Measurements from ENCODE around the gene NSUN2.

GRCh38 chr5:6611334-6612256 lies 21.2 kb downstream of the NSUN2 start:
- TF ChIP-seq, protein P1, sequence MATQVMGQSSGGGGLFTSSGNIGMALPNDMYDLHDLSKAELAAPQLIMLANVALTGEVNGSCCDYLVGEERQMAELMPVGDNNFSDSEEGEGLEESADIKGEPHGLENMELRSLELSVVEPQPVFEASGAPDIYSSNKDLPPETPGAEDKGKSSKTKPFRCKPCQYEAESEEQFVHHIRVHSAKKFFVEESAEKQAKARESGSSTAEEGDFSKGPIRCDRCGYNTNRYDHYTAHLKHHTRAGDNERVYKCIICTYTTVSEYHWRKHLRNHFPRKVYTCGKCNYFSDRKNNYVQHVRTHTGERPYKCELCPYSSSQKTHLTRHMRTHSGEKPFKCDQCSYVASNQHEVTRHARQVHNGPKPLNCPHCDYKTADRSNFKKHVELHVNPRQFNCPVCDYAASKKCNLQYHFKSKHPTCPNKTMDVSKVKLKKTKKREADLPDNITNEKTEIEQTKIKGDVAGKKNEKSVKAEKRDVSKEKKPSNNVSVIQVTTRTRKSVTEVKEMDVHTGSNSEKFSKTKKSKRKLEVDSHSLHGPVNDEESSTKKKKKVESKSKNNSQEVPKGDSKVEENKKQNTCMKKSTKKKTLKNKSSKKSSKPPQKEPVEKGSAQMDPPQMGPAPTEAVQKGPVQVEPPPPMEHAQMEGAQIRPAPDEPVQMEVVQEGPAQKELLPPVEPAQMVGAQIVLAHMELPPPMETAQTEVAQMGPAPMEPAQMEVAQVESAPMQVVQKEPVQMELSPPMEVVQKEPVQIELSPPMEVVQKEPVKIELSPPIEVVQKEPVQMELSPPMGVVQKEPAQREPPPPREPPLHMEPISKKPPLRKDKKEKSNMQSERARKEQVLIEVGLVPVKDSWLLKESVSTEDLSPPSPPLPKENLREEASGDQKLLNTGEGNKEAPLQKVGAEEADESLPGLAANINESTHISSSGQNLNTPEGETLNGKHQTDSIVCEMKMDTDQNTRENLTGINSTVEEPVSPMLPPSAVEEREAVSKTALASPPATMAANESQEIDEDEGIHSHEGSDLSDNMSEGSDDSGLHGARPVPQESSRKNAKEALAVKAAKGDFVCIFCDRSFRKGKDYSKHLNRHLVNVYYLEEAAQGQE (tag by site-specific recombination; IDR thresholded peaks at IDR 0.05), result no peak
- TF ChIP-seq CTCF (tag by site-specific recombination; IDR thresholded peaks at IDR 0.05) (no peak), ZNF473 (tag by site-specific recombination; IDR thresholded peaks at IDR 0.05) (no peak)
